ENCODE measurements around the gene IL22.
A peak's percentile ranks its signal among the peaks of the same experiment; 100 is the strongest.

The IL22 gene

GRCh38 chr12:68240079-68240478, 13.3 kb downstream of the IL22 start:
- H3K79me2 ChIP-seq = no peaks in the 10 kb centered on the region
- peaks cover under 1% of the 10 kb centered on the region for H3K4me1 ChIP-seq
- no peak overlapping the region for H3K9ac ChIP-seq
- H3K36me3 ChIP-seq (ENCODE audit: control insufficient read depth, insufficient read depth, low read length) = no peaks in the 10 kb centered on the region
- H3K4me3 ChIP-seq (ENCODE audit: low read depth, low read length) = no peak overlapping the region
- H3K4me2 ChIP-seq (ENCODE audit: low read length) = no peak overlapping the region
- no peak overlapping the region for H3K27ac ChIP-seq
- H3K27me3 ChIP-seq (ENCODE audit: control insufficient read depth, insufficient read depth, low read length) = no peaks in the 10 kb centered on the region
- H3K9me3 ChIP-seq (ENCODE audit: control insufficient read depth, low read length) = no peaks in the 10 kb centered on the region
- no peak for TF ChIP-seq CTCF (IDR thresholded peaks at IDR 0.05)
- no peak overlapping the region for H2AFZ ChIP-seq

- H3K4me3 ChIP-seq (ENCODE audit: low read depth, low read length) = no peak overlapping the region
- H2AFZ ChIP-seq = no peak overlapping the region
- H3K79me2 ChIP-seq = no peaks in the 10 kb centered on the region
- no peaks in the 10 kb centered on the region for H3K27me3 ChIP-seq (ENCODE audit: control insufficient read depth, insufficient read depth, low read length)
- no peak overlapping the region for H3K4me2 ChIP-seq (ENCODE audit: low read length)
- H3K9me3 ChIP-seq (ENCODE audit: control insufficient read depth, low read length) = no peaks in the 10 kb centered on the region
- H3K36me3 ChIP-seq (ENCODE audit: control insufficient read depth, insufficient read depth, low read length) = no peaks in the 10 kb centered on the region
- H3K4me1 ChIP-seq = no peaks in the 10 kb centered on the region
- no peak overlapping the region for H3K27ac ChIP-seq
- no peak for TF ChIP-seq CTCF (IDR thresholded peaks at IDR 0.05)
- H3K9ac ChIP-seq = no peak overlapping the region
Observed at GRCh38 chr12:68239309-68239982, 14.0 kb downstream of the IL22 start.

- H3K4me1 ChIP-seq = no peaks in the 10 kb centered on the region
- no peak overlapping the region for H2AFZ ChIP-seq
- H3K79me2 ChIP-seq = no peaks in the 10 kb centered on the region
- TF ChIP-seq CTCF (IDR thresholded peaks at IDR 0.05) = no peak
- H3K36me3 ChIP-seq (ENCODE audit: control insufficient read depth, insufficient read depth, low read length) = no peaks in the 10 kb centered on the region
- no peak overlapping the region for H3K4me2 ChIP-seq (ENCODE audit: low read length)
- no peak overlapping the region for H3K27ac ChIP-seq
- no peak overlapping the region for H3K9ac ChIP-seq
- H3K9me3 ChIP-seq (ENCODE audit: control insufficient read depth, low read length) = no peaks in the 10 kb centered on the region
- no peak overlapping the region for H3K4me3 ChIP-seq (ENCODE audit: low read depth, low read length)
- H3K27me3 ChIP-seq (ENCODE audit: control insufficient read depth, insufficient read depth, low read length) = no peaks in the 10 kb centered on the region
Observed at GRCh38 chr12:68237619-68238018, 15.8 kb downstream of the IL22 start.

- TF ChIP-seq CTCF (IDR thresholded peaks at IDR 0.05) = no peak
- Histone ChIP-seq H3K27ac (no peak overlapping the region), H2AFZ (peak overlapping the region; percentile 39), H3K36me3 (ENCODE audit: control insufficient read depth, insufficient read depth, low read length) (no peaks in the 10 kb centered on the region), H3K4me1 (no peaks in the 10 kb centered on the region), H3K27me3 (ENCODE audit: control insufficient read depth, insufficient read depth, low read length) (no peaks in the 10 kb centered on the region), H3K79me2 (no peaks in the 10 kb centered on the region), H3K4me2 (ENCODE audit: low read length) (no peak overlapping the region), H3K9me3 (ENCODE audit: control insufficient read depth, low read length) (no peaks in the 10 kb centered on the region), H3K9ac (no peak overlapping the region), H3K4me3 (ENCODE audit: low read depth, low read length) (no peak overlapping the region)
Observed at GRCh38 chr12:68237078-68237477, 16.3 kb downstream of the IL22 start.

GRCh38 chr12:68236421-68237059, 16.9 kb downstream of the IL22 start:
- H3K79me2 ChIP-seq = no peaks in the 10 kb centered on the region
- no peak for TF ChIP-seq CTCF (IDR thresholded peaks at IDR 0.05)
- no peaks in the 10 kb centered on the region for H3K27me3 ChIP-seq (ENCODE audit: control insufficient read depth, insufficient read depth, low read length)
- H3K9me3 ChIP-seq (ENCODE audit: control insufficient read depth, low read length) = no peaks in the 10 kb centered on the region
- peak overlapping the region; percentile 33 for H3K4me2 ChIP-seq (ENCODE audit: low read length)
- no peaks in the 10 kb centered on the region for H3K36me3 ChIP-seq (ENCODE audit: control insufficient read depth, insufficient read depth, low read length)
- H3K4me1 ChIP-seq = no peaks in the 10 kb centered on the region
- no peak overlapping the region for H3K9ac ChIP-seq
- no peak overlapping the region for H3K4me3 ChIP-seq (ENCODE audit: low read depth, low read length)
- no peak overlapping the region for H3K27ac ChIP-seq
- H2AFZ ChIP-seq = peak overlapping the region; percentile 39

Data from parathyroid adenoma (tissue), 2 donors.